RPMI8226 (cell line): ENCODE results near the gene GAP43.

Source experiments
- DNase-seq: peaks from one replicate; pipeline ENCODE4 v3.0.0-alpha.2; 2015

GAP43 gene, protein sequence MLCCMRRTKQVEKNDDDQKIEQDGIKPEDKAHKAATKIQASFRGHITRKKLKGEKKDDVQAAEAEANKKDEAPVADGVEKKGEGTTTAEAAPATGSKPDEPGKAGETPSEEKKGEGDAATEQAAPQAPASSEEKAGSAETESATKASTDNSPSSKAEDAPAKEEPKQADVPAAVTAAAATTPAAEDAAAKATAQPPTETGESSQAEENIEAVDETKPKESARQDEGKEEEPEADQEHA

DNA sequence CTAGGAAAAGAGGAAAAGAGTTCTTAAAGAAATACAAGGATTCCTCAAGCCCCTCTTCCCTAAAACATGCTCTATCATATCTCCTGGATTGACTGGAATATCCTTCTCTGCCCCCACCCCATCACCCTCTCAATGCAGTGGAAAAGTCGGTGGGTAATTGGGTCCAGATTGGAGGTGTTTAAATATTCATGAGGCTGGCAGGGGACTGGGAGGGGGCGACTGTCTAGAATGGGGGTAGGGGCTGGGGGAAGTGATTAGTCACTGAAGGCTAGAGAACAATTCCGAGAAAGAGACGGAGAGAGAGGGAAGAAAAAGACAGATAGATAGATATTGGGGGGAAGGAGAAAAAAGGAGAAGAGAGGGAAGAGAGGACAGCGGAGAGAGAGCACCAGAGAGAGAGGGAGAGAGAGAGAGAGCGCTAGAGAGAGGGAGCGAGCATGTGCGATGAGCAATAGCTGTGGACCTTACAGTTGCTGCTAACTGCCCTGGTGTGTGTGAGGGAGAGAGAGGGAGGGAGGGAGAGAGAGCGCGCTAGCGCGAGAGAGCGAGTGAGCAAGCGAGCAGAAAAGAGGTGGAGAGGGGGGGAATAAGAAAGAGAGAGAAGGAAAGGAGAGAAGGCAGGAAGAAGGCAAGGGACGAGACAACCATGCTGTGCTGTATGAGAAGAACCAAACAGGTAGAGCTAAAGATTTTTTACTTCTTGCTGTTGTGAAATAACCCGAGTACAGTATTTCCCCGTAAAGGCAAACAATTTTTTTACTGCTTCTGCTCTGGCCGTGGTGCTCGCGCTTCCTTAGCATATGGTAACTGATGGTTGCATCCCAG is at the start of gene GAP43:
TSS of gene GAP43 (plus strand) at position 467 of the 825 bp plus-strand sequence. CDS start at position 647, 180 bp downstream.
- no peak for DNase-seq

DNA sequence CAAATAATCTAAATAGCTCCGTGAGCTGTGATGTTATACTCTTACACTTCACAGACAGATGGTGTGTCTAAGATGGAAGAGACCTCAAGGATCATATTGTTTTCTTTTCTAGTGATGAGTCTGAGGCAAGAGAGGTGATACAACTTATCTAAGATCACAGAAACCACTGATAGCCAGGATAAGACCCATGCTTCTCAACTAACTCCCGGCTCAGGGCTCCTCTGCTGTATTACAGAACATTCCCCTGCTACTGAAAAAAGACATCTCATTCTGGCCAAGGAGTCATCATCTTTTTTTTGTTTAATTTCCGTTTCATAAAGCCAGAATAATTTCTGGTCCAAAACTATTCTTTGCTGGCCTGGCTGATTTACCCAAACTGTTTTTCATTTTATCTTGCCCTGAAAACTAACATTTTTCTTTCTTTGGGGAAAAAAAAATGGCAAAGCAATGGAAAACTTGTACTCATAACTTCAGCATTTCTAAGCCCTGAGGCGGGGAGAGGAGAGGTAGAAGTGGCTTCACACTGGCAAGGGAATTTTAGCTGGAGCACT is 46.9 kb upstream of the GAP43 start:
- no peak for DNase-seq

DNA sequence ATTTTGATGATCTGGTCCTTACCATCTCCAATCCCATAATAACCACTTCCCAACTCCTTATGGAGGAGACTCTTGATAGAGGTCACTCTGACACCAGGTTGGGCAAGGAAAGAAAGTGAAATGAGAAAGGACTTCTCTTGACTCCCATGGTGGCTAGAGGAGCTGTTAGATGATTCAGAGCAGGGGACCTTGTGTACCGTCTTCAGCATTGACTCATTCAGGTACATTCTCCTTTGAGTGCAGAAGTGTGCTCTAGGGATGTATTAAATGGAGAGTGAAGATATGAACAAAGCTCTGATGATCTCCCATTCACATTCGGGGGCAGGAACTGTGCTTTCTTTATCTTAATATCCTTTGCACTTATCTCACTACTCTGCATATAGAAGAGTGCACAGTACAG is 46.3 kb upstream of the GAP43 start:
- no peak for DNase-seq

DNA sequence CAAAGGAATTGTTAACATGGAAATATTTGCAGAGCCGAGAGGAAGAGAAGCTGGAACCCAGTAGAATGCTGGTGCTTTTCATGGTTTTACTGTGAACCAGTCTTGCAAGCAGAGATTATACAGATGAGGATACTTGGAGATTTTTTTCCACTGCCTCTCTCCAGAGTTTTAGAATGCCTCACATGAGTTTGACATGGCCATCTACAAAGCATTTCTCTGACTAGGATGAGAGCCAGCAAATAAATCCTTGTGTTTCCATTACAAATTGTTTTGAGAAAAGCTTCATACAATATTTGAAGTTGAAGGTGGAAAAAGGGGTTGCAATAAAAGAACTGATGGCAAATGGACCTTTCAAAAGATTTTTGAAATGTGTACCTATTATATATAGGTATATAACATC is 45.0 kb upstream of the GAP43 start:
- DNase-seq: no peak

DNA sequence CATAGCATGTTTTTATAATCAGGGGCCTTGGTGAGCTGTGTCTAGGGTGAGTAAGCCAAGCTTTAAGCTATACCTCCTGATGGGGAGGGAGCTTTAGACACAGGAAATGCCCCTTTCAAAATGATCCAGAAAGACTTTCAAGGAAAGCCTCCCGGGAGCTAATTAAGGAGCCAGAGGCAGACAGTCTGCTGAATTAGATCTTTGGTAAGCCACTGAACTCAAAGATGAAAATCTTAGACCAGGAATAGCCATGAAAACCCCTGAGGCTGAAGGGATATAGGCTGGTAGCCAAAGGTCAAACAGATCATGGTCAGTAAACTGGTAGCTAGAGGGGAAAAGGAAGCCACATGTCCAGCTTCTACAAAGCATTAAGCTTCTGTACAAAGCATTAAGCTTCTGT is 42.7 kb upstream of the GAP43 start:
- no peak for DNase-seq

DNA sequence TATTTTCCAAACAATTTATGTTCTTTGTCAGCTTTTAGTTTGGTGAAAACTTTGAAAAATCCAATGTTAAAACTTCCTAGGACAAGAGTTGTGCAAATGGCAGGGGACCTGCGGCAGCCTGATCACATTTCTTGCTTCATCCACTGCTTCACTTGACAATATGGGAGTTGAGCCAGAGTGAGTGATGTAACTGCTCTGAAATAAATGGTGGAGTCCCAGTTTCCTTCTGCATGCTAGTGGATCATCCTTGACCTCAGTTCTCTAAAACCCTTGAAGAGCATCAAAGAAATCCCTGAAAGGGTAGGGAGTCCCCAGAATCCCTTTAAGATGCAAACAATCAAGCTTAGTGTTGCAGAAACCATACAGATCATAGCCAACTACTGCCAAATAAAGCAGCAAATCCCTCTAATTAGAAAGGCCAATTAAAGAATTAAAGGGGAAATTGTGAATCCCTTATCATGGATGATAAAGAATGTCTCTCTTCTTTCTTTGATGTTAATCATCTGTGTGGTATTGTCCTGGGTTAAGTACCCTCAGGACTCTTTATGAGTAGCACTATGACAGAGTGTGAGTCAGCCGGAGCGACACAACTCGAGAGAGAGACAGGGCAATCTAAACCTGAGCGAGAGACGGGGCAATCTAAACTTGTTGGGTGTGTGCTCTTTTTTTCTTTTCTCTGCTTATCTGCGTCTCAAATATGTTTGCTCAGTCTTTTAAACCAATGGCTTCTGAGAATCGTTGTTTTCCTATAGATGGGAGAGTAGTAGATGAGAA is 41.8 kb upstream of the GAP43 start:
- no peak for DNase-seq

DNA sequence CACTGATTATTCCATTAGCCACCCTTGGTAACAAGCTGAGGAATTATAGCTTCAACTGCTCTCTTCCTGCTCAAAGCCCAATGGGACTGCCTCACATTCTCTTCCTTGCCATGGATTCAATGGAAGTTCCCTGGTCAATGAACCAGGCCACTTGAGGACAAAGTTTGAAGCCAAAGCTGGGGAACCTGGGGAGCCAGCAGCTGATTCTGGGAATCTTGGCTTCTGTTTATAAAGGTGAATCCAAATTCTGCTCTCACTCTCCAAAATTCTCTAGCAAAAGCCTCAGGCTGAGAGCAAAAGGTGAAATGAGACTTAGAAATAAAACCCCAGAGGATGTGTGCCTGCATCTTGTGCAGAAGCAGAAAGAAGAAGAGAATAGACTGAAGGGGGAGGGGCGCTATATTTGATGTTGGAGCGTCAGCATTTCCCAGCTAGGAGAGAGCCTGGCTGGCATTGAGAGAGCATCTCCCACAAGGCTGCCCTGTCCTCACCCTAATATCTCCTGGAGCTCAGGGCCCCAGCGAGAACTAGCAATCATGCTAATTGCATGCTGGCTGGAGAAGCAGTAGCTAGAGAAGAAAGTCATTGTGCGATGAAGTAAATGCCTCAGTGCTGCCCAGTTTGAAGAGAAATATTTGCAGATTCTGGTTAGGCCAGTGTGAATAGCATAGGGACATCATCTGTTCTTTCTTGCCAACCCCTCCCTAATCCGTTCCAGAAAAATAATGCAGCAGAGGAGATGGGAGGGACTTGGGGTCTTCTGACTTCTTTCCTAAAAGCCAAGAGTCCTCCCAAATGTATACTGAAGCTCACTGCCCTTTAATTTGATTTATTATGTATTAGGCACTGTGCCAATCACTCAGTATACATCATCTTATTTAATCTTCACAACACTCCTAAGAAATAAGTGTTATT is 34.9 kb upstream of the GAP43 start:
- DNase-seq: no peak

DNA sequence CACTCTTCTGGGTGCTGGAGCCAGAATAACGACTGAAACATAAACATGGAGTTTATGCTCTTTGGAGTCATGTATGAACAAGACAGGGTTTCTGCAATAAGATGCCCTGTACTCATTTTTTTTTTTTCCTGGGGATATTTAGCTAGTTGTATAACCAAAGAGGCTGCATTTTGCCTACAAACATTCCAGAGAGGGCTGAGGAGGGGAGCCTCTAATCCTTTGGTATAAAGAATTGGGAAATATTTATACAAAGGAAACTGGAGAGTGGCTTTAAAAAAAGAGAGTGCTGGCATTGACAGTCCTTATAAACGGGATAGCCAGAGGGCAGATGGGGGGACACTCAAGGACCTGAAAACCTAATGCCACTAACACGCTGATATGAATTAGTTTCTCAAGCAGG is 32.4 kb upstream of the GAP43 start:
- no peak for DNase-seq

DNA sequence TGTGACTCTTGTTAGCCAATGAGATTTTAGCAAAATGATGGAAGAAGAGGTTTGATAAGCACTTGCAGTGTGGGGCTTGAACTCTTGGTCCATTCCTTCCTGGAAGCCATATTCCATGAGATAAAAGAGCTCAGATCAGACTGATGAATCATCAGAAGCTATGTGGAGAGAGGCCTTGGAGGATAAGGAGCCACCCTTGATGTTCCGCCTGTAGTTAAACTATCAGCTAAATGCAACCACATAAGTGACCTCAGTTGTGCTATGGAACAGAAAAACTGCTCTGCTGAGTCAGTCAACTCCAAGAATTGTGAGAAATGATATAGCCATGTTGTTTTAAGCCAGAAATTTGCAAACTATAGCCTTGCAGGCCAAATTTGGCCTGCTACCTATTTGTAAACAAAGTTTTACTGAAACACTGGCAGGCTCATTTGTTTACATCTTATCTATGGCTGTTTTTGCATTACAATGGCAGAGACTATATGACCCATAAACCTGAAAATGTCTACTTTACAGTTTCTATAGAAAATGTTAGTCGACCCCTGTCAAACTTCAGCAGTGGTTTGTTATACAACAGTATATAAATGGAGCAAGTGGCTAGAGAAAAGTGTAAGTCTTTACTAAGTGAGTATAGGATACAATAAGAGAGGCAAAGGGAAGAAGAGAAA is 27.6 kb upstream of the GAP43 start:
- DNase-seq: no peak

DNA sequence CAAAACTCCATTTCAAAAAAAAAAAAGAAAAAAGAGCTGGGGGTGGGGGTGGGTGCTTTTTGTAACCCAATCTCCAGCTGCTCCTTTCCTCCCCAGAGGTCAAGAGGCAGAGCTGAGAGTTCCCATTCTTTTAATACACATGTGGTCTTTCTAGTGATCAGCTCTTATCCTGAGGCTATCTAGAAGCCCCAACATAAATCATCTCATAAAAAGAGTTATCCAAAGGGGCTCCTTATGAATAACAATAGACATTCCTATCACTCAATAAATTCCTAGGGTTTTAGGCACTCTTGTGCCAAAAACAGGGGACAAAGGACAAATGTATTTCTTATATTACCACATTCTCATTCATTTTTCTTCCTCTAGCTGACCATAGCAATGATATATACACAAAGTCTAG is 25.1 kb upstream of the GAP43 start:
- DNase-seq: no peak

DNA sequence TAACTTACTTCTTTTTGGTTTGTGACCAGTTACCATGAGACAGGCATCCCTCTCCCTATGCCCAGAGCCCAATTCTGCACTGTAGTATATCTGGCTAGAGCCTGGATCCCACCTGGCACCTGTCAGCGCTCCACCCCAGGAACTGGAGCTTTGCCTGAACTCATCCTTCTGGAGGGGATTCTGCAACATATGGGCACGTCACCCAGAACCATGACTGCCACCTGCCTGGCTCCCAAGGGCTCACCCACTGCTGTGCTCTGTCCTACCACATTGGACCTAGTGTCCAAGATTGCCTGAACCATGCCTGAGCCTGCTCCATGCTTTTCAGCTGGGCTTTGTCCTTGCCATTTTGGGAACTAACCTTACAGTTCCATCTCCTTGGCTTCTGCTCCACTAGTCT is 21.1 kb upstream of the GAP43 start:
- DNase-seq: no peak

DNA sequence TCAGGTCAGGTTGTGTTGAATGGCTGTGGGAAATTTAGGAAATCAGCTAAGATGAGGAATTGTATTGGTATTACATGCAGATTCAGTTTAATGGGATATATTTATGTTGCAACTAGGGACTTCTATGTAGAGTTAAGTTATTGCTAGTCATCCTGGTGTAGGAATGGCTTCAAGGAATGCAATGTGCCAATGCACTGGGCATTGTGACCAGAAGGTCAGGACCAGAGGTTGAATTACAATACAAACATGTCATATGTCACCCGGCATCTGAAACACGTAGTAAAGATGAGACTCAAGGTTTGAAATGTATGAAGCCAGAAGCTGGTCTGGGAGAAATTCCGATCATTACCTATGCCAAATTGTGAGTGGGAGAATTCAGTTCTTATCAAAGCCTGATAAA is 11.7 kb upstream of the GAP43 start:
- no peak for DNase-seq

DNA sequence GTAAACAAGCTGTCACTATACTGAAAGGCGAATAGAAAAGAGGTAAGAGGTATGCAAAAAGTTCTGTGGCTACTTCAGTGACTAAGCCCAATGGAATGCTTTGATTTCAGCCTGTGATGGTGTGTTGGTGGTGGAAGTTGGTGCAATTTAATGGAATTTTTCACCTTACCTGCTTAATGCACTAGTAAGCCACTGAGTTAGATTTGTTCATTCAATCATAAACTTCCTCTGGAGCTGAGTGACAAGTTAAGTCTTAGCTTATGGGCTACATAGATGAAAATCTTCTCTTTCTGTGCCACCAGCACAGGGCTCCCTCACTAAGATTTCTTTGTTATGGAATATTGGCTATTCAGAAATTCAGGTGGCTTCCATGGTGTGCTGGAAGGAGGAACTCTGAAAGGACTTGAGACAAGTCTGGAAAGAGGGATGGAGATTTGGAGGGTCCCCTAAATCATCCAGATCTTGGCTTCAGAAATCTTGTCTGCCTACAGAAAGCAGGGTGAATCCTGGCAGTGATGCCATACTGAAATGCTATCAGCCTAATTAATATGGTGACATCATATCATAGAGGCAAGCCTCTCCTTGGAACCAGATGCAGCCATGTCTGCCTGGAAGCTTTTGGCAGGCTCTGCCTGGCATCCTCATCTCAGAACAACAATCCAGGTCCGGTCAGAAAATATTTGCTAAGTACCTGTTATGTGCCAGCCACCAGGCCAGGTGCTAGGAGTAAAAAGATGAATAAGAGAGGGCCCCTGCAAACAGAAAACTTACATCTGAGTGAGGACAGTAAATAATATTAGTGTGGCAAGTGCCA is 8.1 kb upstream of the GAP43 start:
- no peak for DNase-seq

DNA sequence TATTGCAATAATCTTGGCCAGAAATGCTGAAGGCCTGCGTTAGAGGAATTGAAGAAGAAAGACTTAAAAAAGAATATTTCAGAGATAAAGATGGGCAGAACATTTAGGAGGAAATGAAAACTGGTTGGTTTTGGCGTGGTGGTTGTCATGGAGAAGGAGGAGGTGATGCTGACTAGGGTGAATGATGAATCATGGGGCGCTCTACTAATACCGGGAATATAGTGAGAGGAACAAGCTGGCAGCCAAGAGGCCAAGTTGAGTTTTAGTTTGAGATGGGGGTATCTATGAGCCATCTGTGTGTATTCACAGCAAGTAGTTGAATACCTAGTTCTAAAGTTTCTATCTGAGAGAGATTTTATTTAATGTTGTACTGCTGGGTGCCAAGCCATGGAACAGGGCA is 6.8 kb upstream of the GAP43 start:
- no peak for DNase-seq

DNA sequence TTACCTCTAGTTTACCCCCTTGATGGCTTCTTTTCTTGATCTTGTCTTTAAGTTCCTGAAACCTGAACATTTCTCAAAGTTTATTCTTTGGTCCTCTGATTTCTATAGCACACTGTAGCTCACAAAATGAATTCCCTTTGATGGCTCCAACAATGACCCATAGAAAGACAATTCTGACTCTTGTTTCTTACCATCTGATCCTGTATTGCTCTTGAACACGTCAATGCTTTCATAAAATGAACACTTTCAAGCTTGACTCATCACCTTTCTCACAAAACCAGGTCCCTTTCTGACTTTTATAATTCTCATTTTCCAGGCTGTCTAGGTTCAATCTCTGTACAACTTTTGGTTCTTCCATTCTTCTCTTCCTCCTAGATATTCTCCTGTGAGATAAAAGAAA is 5.7 kb upstream of the GAP43 start:
- DNase-seq: no peak

DNA sequence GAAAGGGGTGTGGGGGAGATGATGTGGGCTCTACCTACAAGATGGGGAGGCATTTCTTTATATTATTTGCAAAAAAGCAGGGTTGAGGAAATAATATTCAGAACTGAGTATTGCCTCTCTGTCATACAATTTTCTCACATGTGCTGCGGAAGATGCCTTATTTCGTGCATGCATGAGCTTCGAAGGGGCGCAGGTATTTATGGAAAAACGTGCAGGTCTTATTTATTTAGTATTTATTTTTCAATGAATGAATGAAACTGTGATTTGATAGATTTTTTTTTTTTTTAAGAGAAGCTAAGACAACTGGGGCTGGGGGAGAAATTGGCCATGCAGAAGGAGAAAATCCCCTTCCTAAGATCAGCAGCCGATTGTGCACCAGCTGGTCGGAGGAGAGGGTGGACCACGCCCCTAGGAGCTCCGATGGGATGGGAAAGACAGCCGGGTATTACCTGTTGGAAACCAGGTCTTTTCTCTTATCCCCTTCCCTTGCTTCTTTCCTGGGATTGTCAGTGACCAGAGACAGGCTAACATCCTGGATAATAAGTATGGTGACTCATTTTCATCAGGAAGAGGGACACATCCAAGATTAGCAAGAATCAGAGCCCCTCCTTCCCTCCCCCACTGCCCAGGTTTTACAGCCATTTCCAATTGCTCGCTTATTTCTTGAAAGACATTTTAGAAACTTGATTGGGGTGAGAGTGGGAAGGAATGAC is 875 bp downstream of the GAP43 start:
- no peak for DNase-seq

DNA sequence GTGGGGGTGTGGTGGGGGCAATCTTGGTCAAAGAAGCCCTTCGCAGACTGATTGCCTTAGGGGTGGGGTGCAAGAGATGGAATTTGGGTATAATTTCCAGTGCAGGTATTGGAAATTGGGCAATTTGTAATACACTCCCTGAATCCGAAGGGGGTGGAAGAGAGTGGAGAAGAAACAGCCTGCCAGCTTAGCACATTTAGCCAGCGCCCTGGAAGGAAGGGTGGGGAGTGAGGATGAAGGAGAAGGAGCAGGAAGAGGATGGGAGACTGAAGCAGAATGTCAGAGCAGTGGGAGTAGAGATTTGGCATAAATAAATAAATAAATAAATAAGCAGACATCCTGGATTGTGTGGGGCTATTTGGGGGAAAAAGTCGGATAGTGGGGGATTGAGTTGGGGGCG is 1.6 kb downstream of the GAP43 start:
- DNase-seq: no peak

DNA sequence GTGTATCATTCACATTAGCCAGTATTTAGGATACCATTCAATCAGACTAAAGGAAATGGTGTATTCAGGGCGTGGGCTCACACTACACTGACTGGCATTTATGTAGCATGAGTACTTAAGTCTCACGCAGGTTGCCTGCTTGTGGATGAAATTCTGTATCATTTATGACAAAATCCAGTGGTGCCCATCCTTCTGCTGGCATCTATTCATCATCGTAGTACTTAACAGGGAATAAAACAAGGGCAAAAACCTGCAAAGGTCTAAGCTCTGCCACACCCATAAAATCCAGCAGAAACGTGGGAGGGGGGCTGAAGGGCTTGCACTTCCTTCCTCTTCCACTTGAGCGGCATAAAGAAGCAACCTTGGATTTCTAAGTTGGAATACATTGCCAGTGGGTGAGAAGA is 2.7 kb downstream of the GAP43 start:
- DNase-seq: no peak

DNA sequence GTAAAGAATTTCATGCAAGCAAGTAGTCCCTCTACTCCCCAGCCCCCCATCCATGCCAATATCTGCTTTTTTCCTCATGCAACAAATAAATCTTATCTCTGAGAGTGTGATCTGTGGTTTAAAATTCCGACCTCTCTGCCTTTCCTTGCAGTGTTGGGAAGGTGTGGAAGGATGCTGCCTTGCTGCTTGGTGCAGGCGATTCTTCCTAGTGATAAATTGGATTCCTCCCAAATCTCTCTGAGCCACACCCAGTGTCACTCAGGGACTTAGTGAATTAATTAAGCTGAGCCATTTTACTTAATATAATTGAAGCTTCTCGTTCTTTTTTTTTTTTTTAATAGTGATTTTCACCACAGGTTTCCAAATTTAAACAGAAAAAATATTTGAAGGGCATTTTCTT is 3.4 kb downstream of the GAP43 start:
- no peak for DNase-seq
